Measurements from ENCODE around the gene NOTUM.
"Not testable (repeated sequence)": the region's sequence is repeated elsewhere in the genome, so short reads cannot be mapped to it uniquely, and the experiment has no call there.

Gene NOTUM

GRCh38 chr17:81920612-81921536 is 40.1 kb downstream of the NOTUM start:
- no peak for DNase-seq (ENCODE audit: low read depth)
- no peak overlapping the region for H3K4me3 ChIP-seq (ENCODE audit: control insufficient read depth, low read depth, low read length)
- no peak for TF ChIP-seq CTCF (IDR thresholded peaks at IDR 0.05; ENCODE audit: control insufficient read depth, insufficient read depth, low read depth, low read length, missing control alignments)

GRCh38 chr17:81918832-81919545 is 42.0 kb downstream of the NOTUM start:
- no peak for DNase-seq (ENCODE audit: low read depth)
- no peak overlapping the region for H3K4me3 ChIP-seq (ENCODE audit: control insufficient read depth, low read depth, low read length)
- TF ChIP-seq CTCF (IDR thresholded peaks at IDR 0.05; ENCODE audit: control insufficient read depth, insufficient read depth, low read depth, low read length, missing control alignments), result no peak

GRCh38 chr17:81918333-81918669 is 42.7 kb downstream of the NOTUM start:
- DNase-seq (ENCODE audit: low read depth); H3K4me3 ChIP-seq (ENCODE audit: control insufficient read depth, low read depth, low read length): not testable (repeated sequence)

GRCh38 chr17:81917565-81918332 is 43.2 kb downstream of the NOTUM start, which contains the start of gene SIRT7:
TSS of gene SIRT7 (minus strand) at chr17:81918176. CDS start at chr17:81918131, 45 bp downstream.
- H3K4me3 ChIP-seq (ENCODE audit: control insufficient read depth, low read depth, low read length), result peak within 1 kb of the TSS; percentile 49
- no peak for DNase-seq (ENCODE audit: low read depth)
- TF ChIP-seq CTCF (IDR thresholded peaks at IDR 0.05; ENCODE audit: control insufficient read depth, insufficient read depth, low read depth, low read length, missing control alignments), result no peak

GRCh38 chr17:81916234-81917001 is 44.6 kb downstream of the NOTUM start:
- H3K4me3 ChIP-seq (ENCODE audit: control insufficient read depth, low read depth, low read length), result peak overlapping the region; percentile 49
- TF ChIP-seq CTCF (IDR thresholded peaks at IDR 0.05; ENCODE audit: control insufficient read depth, insufficient read depth, low read depth, low read length, missing control alignments), result no peak
- DNase-seq (ENCODE audit: low read depth), result peak; percentile 53

- no peak for DNase-seq (ENCODE audit: low read depth)
- no peak overlapping the region for H3K4me3 ChIP-seq (ENCODE audit: control insufficient read depth, low read depth, low read length)
- no peak for TF ChIP-seq CTCF (IDR thresholded peaks at IDR 0.05; ENCODE audit: control insufficient read depth, insufficient read depth, low read depth, low read length, missing control alignments)
These were observed 45.7 kb downstream of the NOTUM start for GRCh38 chr17:81915331-81915730.
